ENCODE measurements around the gene RBM14. TPM values are rescaled to one million over a fixed set of nuclear protein-coding genes. Genes with fewer than 3 reads are reported as not detected.

The RBM14 gene
- total RNA-seq, 3 donors from 2014 or later = 63.8 to 87.0 (median 72.6) TPM

DNA sequence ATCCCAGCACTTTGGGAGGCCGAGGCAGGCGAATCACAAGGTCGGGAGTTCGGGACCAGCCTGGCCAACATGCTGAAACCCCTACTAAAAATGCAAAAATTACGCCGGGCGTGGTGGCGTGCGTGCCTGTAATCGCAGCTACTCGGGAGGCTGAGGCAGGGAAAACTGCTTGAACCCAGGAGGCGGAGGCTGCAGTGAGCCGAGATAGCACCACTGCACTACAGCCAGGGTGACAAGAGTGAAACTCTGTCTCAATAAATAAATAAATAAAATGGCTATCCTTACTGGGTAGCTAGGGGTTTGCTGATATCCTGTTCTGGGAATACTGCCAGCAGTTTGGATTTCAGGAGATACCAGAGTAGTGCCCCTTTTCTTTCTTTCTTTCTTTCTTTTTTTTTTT lies 2.4 kb upstream of the RBM14 start:
- no peak for ATAC-seq
- Histone ChIP-seq H3K4me3 (no peak overlapping the region), H3K9me3 (no peaks in the 10 kb centered on the region), H3K36me3 (ENCODE audit: low read depth) (no peaks in the 10 kb centered on the region), H3K4me1 (ENCODE audit: low read depth) (peaks cover 13% of the 10 kb centered on the region)
- DNase-seq = no peak
- intact Hi-C loops (cut with DNase I, micrococcal nuclease) = no loop called here
- TF ChIP-seq, protein P1, sequence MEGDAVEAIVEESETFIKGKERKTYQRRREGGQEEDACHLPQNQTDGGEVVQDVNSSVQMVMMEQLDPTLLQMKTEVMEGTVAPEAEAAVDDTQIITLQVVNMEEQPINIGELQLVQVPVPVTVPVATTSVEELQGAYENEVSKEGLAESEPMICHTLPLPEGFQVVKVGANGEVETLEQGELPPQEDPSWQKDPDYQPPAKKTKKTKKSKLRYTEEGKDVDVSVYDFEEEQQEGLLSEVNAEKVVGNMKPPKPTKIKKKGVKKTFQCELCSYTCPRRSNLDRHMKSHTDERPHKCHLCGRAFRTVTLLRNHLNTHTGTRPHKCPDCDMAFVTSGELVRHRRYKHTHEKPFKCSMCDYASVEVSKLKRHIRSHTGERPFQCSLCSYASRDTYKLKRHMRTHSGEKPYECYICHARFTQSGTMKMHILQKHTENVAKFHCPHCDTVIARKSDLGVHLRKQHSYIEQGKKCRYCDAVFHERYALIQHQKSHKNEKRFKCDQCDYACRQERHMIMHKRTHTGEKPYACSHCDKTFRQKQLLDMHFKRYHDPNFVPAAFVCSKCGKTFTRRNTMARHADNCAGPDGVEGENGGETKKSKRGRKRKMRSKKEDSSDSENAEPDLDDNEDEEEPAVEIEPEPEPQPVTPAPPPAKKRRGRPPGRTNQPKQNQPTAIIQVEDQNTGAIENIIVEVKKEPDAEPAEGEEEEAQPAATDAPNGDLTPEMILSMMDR (IDR thresholded peaks at IDR 0.05) = no peak

DNA sequence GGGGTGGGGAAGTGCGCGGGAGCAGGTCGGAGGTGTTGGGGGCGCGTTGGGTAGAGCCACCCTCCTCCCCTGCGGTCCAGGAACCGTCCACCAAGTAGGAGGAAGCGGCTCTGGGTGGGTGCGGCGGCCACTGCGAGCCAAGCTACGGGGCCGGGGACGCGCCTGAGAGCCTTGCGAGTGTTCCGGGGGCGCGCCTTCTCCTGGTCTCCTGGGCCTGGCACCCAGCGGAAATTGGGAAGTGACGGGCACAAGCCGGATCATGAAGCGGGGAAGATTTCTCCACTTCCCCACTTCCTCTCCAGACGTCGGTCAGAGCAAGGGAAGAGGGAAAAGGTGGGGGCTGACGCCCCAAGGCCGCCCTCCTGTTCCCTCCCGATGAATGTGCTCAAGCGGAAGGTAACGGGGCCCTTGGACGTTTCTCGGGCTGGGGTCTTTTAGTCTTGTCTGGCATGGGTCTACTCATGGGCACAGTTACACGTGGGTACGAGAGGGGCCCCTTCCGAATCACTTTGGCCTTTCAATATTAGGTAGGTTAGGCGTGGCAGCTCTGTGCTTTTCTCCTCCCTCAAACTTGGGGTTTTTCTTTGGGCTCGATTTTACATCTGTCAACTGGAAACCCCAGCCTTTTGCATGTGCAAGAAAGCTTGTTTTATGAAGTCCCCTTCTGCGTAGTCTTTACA lies 865 bp downstream of the RBM14 start:
- DNase-seq (no peak), ATAC-seq (peak; percentile 69)
- Histone ChIP-seq H3K9me3 (no peaks in the 10 kb centered on the region), H3K36me3 (ENCODE audit: low read depth) (no peaks in the 10 kb centered on the region), H3K4me1 (ENCODE audit: low read depth) (peaks cover 37% of the 10 kb centered on the region), H3K4me3 (peak overlapping the region; percentile 79)
- intact Hi-C loops (cut with DNase I, micrococcal nuclease) = no loop called here
- TF ChIP-seq, protein P1 (IDR thresholded peaks at IDR 0.05) = no peak

DNA sequence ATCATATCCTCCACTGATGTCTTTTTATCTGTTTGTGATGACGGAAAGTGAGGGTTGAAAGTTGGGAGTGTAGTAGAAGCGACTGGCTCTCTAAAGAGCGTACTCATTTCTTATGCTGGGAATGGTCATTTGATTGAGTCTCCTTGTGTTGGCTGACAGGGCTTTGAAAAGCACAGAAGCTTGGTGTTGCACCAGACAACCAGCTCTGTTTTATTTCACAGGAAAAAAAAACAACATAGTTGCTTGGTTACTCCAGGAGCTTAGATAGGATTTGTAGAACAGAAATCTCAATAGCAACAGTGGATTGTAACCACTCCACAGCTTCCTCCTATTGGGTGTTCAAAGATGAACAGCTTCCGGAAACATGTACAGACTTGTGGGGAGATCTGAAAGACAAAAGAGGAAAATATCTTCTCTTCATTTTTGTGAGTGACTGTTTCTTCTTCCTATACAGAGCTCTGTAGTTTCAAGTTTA lies 2.7 kb downstream of the RBM14 start:
- Histone ChIP-seq H3K4me1 (ENCODE audit: low read depth) (peaks cover 49% of the 10 kb centered on the region), H3K4me3 (no peak overlapping the region), H3K36me3 (ENCODE audit: low read depth) (no peaks in the 10 kb centered on the region), H3K9me3 (no peaks in the 10 kb centered on the region)
- intact Hi-C loops (cut with DNase I, micrococcal nuclease) = no loop called here
- TF ChIP-seq, protein P1 (IDR thresholded peaks at IDR 0.05) = no peak
- no peak for DNase-seq
- no peak for ATAC-seq

DNA sequence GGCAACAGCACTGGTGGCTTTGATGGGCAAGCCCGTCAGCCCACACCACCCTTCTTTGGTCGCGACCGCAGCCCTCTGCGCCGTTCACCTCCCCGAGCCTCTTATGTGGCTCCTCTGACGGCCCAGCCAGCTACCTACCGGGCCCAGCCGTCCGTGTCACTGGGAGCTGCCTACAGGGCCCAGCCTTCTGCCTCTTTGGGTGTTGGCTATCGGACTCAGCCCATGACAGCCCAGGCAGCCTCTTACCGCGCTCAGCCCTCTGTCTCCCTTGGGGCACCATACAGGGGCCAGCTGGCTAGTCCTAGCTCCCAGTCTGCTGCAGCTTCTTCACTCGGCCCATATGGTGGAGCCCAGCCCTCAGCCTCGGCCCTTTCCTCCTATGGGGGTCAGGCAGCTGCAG lies 8.0 kb downstream of the RBM14 start:
- Histone ChIP-seq H3K4me1 (ENCODE audit: low read depth) (peaks cover 35% of the 10 kb centered on the region), H3K9me3 (no peaks in the 10 kb centered on the region), H3K4me3 (no peak overlapping the region), H3K36me3 (ENCODE audit: low read depth) (peaks cover 25% of the 10 kb centered on the region)
- DNase-seq = no peak
- intact Hi-C loops (cut with DNase I, micrococcal nuclease) = no loop called here
- ATAC-seq = no peak
- TF ChIP-seq, protein P1 (IDR thresholded peaks at IDR 0.05) = no peak

DNA sequence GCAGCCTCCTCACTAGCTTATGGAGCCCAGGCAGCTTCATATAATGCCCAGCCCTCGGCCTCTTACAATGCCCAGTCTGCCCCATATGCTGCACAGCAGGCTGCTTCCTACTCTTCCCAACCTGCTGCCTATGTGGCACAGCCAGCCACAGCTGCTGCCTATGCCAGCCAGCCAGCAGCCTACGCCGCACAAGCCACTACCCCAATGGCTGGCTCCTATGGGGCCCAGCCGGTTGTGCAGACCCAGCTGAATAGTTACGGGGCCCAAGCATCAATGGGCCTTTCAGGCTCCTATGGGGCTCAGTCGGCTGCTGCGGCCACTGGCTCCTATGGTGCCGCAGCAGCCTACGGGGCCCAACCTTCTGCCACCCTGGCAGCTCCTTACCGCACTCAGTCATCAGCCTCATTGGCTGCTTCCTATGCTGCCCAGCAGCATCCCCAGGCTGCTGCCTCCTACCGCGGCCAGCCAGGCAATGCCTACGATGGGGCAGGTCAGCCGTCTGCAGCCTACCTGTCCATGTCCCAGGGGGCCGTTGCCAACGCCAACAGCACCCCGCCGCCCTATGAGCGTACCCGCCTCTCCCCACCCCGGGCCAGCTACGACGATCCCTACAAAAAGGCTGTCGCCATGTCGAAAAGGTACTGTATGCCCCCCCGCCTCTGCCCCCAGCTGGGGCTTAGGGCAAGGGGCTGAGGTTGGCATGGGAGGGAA lies 8.8 kb downstream of the RBM14 start:
- TF ChIP-seq, protein P1 (IDR thresholded peaks at IDR 0.05) = no peak
- intact Hi-C loops (cut with DNase I, micrococcal nuclease) = no loop called here
- Histone ChIP-seq H3K4me1 (ENCODE audit: low read depth) (peaks cover 31% of the 10 kb centered on the region), H3K36me3 (ENCODE audit: low read depth) (peaks cover 25% of the 10 kb centered on the region), H3K4me3 (no peak overlapping the region), H3K9me3 (no peaks in the 10 kb centered on the region)
- ATAC-seq (no peak), DNase-seq (no peak)

Data from mucosa of descending colon (tissue), 3 donors.